K562 (cell line): ENCODE data around the gene PTPN14. TPM values are rescaled to one million over a fixed set of nuclear protein-coding genes. Genes with fewer than 3 reads are reported as not detected.

Experiments
- ATAC-seq: fragments of 200-7000 bp; cut with Tn5 transposase; 3 replicates; pipeline ENCODE4 v1.9.1; 2020; ENCODE audit warnings: moderate library complexity
- BruUV-seq: library from RNA; stranded (reverse); fragments of 400-500 nt; replicated peaks from 2 replicates; lab custom pipeline; 2021; lab: Mats Ljungman, UMichigan
- CTCF ChIA-PET: fragments of 300-600 bp; formaldehyde crosslinking; extraction: SDS; loops from one replicate; lab custom pipeline; 2021; ENCODE audit warnings: low intra/inter-chr PET ratio; lab: Yijun Ruan, JAX
- POLR2A ChIA-PET: fragments of 300-600, 350-650 bp; sonication (Branson Sonifier 250); formaldehyde crosslinking; extraction: SDS; loops from one replicate; lab custom pipeline; 2021; ENCODE audit warnings: antibody characterized with exemption, inconsistent platforms; lab: Yijun Ruan, JAX
- DNase-seq, 4 experiments: peaks; one replicate each; pipeline versions ENCODE4 v3.0.0 to v3.0.0-alpha.2; 2011 to 2018; ENCODE audit warnings: low spot score in 3 of 4, mixed read lengths in 3 of 4; ENCODE audit errors: extremely low read depth in 1 of 4
- FAIRE-seq: peaks from 2 replicates; lab custom pipeline; 2011; peaks lifted over from hg19 to GRCh38; lab: Jason Lieb, UNC
- H2AFZ ChIP-seq: 2 replicates; pipeline ENCODE4 v1.6.0; 2011; ENCODE audit warnings: low read depth, low read length, control low read depth, inconsistent platforms
- H3K27ac ChIP-seq: fragments of 200-600 bp; 3 replicates; pipeline ENCODE4 v1.8.0; 2011; ENCODE audit warnings: low read depth, mild to moderate bottlenecking, control low read depth, inconsistent platforms, low read length, moderate library complexity, mixed read lengths; ENCODE audit errors: extremely low read depth
- H3K27me3 ChIP-seq, 2 experiments: fragments of 300-600 bp in 1 of 2; 2 replicates in 1 of 2; 3 replicates in 1 of 2; pipeline versions ENCODE4 v1.6.0 to v1.8.0; 2011; ENCODE audit warnings: inconsistent platforms in 2 of 2, low read length in 2 of 2, mild to moderate bottlenecking in 1 of 2, mixed read lengths in 1 of 2, moderate library complexity in 1 of 2; ENCODE audit not compliant: control insufficient read depth in 2 of 2, insufficient read depth in 2 of 2
- H3K36me3 ChIP-seq: fragments of 300-600 bp; 3 replicates; pipeline ENCODE4 v1.8.0; 2011; ENCODE audit warnings: mild to moderate bottlenecking, low read length, inconsistent platforms; ENCODE audit not compliant: control insufficient read depth, insufficient read depth
- H3K4me1 ChIP-seq, 2 experiments: fragments of 200-600 bp in 1 of 2; replicated peaks in 1 of 2; 2 replicates in 1 of 2; 3 replicates in 1 of 2; pipeline versions ENCODE4 v1.5.1 to v1.8.0; 2011; ENCODE audit warnings: inconsistent platforms in 2 of 2, low read length in 2 of 2, mild to moderate bottlenecking in 1 of 2, mixed read lengths in 1 of 2, moderate library complexity in 1 of 2; ENCODE audit not compliant: control insufficient read depth in 2 of 2, insufficient read depth in 2 of 2
- H3K4me2 ChIP-seq: 2 replicates; pipeline ENCODE4 v1.6.1; 2011; ENCODE audit warnings: low read length, control low read depth, inconsistent platforms, mixed read lengths; ENCODE audit not compliant: insufficient read depth
- H3K4me3 ChIP-seq: fragments of 200-600 bp; sonication (generic), shearing (Covaris generic); 2 replicates; pipeline ENCODE4 v1.5.1; 2016; ENCODE audit warnings: control low read depth, inconsistent platforms
- H3K79me2 ChIP-seq: fragments of 200-600 bp; 3 replicates; pipeline ENCODE4 v1.8.0; 2011; ENCODE audit warnings: low read length, inconsistent platforms; ENCODE audit not compliant: control insufficient read depth, insufficient read depth
- H3K9ac ChIP-seq, 2 experiments: 2 replicates each; pipeline versions ENCODE4 v1.6.0 to v1.6.1; 2011; ENCODE audit warnings: low read depth in 2 of 2, low read length in 2 of 2, control low read depth in 1 of 2, inconsistent platforms in 1 of 2, mild to moderate bottlenecking in 1 of 2, mixed read lengths in 1 of 2; ENCODE audit not compliant: insufficient read depth in 1 of 2
- H3K9me1 ChIP-seq: one replicate; pipeline ENCODE4 v1.6.0; 2011; ENCODE audit warnings: inconsistent platforms, mild to moderate bottlenecking, low read length, moderate library complexity; ENCODE audit not compliant: control insufficient read depth, insufficient read depth
- H3K9me3 ChIP-seq: replicated peaks from 2 replicates; pipeline ENCODE4 v1.5.1; 2011; ENCODE audit warnings: low read depth, low read length, inconsistent platforms; ENCODE audit not compliant: control insufficient read depth, insufficient read depth
- H4K20me1 ChIP-seq: replicated peaks from 2 replicates; pipeline ENCODE4 v1.6.1; 2011; ENCODE audit warnings: low read length, inconsistent platforms, mixed read lengths; ENCODE audit not compliant: control insufficient read depth, insufficient read depth
- CREM ChIP-seq: IDR thresholded peaks from 2 replicates; pipeline ENCODE4 v1.6.1; 2014; ENCODE audit warnings: antibody characterized with exemption, low read depth
- IRF1 ChIP-seq: sonication (generic); formaldehyde crosslinking; IDR thresholded peaks from 2 replicates; pipeline ENCODE4 v1.8.0; 2022; ENCODE audit warnings: missing genetic modification reagents, mild to moderate bottlenecking, borderline replicate concordance
- MTA2 ChIP-seq: fragments of 450-650 bp; IDR thresholded peaks from 2 replicates; pipeline ENCODE4 v1.6.1; 2016; ENCODE audit warnings: low read depth
- ZHX1 ChIP-seq: fragments of 150-350 bp; conservative IDR thresholded peaks from 2 replicates; pipeline ENCODE4 v1.6.1; 2014; ENCODE audit warnings: low read length
- WGBS: fragments of 100-300 bp; shearing (Covaris generic); methylation state at CpG from one replicate; pipeline ENCODE4 v1.1.6; 2016; ENCODE audit warnings: low coverage, mixed read lengths; ENCODE audit not compliant: insufficient coverage; ENCODE audit errors: missing lambda C conversion rate; 5-methylcytosine and 5-hydroxymethylcytosine counted together
- in situ Hi-C: fragments of 300-500 bp; cut with MboI; formaldehyde crosslinking; loops from 4 replicates; pipeline ENCODE4 v1.15.0; 2018; ENCODE audit warnings: inconsistent platforms, mixed read lengths
- intact Hi-C: fragments of 100-400 bp; cut with micrococcal nuclease; formaldehyde crosslinking; loops from 2 replicates; pipeline ENCODE4 v1.14.2; 2022
- polyA plus RNA-seq, 8 experiments: library from polyadenylated mRNA; depleted of rRNA in 4 of 8; stranded (reverse) in 5 of 8; unstranded in 3 of 8; fragments of >200 nt; fragmentation: Nextera tagmentation in 2 of 8; fragmentation: Illumina TruSeq in 1 of 8; extraction: Ambion mirVana in 2 of 8; extraction: Trizol in 1 of 8; gene quantifications; 2 replicates each; pipeline versions ENCODE4 v1.2.1 to v1.2.3, GENCODE V29; 2011 to 2014; ENCODE audit warnings: inconsistent platforms in 1 of 8, missing spikeins in 1 of 8
- total RNA-seq, 7 experiments: library from RNA; depleted of rRNA in 6 of 7; stranded (reverse); fragments of >200 nt in 6 of 7; fragmentation: Illumina TruSeq in 2 of 7; extraction: Trizol in 2 of 7; gene quantifications; 2 replicates each; pipeline versions ENCODE4 v1.2.1 to v1.2.3, GENCODE V29; 2011 to 2021; ENCODE audit warnings: low replicate concordance in 1 of 7

PTPN14 gene
- total and polyA plus RNA-seq, 9 of the 15 experiments (the other 6 are each of a cell fraction or from before 2014, with no cell fraction given) = 0.01 to 0.29 (median 0.04) TPM; not detected in 6

- WGBS = 3% methylated on average over 5 of the region's 5 CpGs
- DNase-seq (no peak), FAIRE-seq (no peak)
- Histone ChIP-seq H3K4me2 (no peak overlapping the region), H4K20me1 (no peaks in the 10 kb centered on the region), H3K36me3 (no peaks in the 10 kb centered on the region), H3K9me3 (no peaks in the 10 kb centered on the region), H3K4me1 (no peaks in the 10 kb centered on the region), H3K27me3 (peaks cover 10 to 33% of the 10 kb centered on the region in 2 experiments; a peak in 4 of 5 replicates)
- BruUV-seq = no TSS peak
- no peak for TF ChIP-seq CREM
- no peak for TF ChIP-seq MTA2
- no peak for TF ChIP-seq IRF1 (CRISPR knock-in tag)
- no peak for TF ChIP-seq ZHX1
- TF ChIP-seq, all 486 proteins: peak for 0
- no peak for ATAC-seq
- H3K4me3 ChIP-seq = no peak overlapping the region
- in situ Hi-C loops (no loop called here), intact Hi-C loops (no loop called here)
- no peak overlapping the region for H2AFZ ChIP-seq
- H3K9me1 ChIP-seq = no peaks in the 10 kb centered on the region
- H3K9ac ChIP-seq = no peak overlapping the region
- ChIA-PET CTCF (no interaction called here), POLR2A (no interaction called here)
- no peaks in the 10 kb centered on the region for H3K79me2 ChIP-seq
- H3K27ac ChIP-seq = no peak overlapping the region
These were observed 25.8 kb downstream of the PTPN14 start for GRCh38 chr1:214525535-214526019.
